Heart left ventricle (tissue), 13 donors: ENCODE data around the gene NSD2.

ENCODE experiments used
- POLR2A ChIP-seq, 2 donors: fragments of 450-650 bp; IDR thresholded peaks; one replicate each; pipeline ENCODE4 v1.6.1; 2017; ENCODE audit warnings: antibody characterized with exemption in 2 of 2, mild to moderate bottlenecking in 2 of 2, moderate library complexity in 2 of 2
- TF ChIP-seq, protein P1 (sequence below), 12 donors: fragments of 200-600 bp; sonication (generic) in 4 of 12; IDR thresholded peaks; one replicate each; pipeline versions ENCODE4 v1.5.0 to v1.8.0; 2018 to 2022; ENCODE audit warnings: antibody characterized with exemption in 12 of 12, mild to moderate bottlenecking in 5 of 12
- donor health status: ischemic (EF 13 %, LVEDD 7.1; RV severe dilation, severe dysfunction).
- donor health status: DM: no; HTN: yes; CAD: no.
- donor health status: DM: no; HTN: no; CAD: no.
- donor health status: ischemic (EF 25% LVEDD 6.9; RV normal size, moderate dysfunction).
- donor health status: ischemic (EF 25% LVEDD 5.7; RV mildly dilated, moderate dysfunction).
- donor health status: ischemic (EF 35%, LVEDD 5.7; RV mildly dilated, moderate dysfunction).
- donor health status: nonischemic (EF 11% LVEDD 7.7; RV severe dilation, severe dysfunction).
- donor health status: DM: yes; HTN: yes; CAD: no.
- donor health status: PGD.
- donor health status: ischemic (EF 29% LVEDD 5.4; RV normal size, mild dysfunction).
- donor health status: nonischemic (EF 23%, LVEDD 6.1; RV moderate dilation, normal function).

DNA sequence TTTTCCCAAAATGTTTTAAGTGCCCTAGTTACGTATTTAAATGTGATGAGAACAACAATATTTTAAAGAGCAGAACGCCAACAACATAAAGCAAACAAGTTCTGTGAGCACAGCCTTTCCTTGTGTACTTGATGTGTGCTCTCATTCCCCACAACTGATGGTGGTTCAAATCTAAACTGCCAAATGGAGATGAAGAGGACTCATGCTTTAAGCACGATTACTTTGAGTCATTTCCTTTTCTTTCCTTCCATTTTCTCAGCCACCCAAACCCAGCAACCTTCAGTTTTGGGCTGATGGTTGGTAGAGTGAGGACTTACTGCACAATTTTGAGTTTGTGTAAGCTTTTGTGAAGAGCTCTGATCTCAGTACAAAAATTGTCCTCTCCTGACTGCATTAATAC is 1.7 kb downstream of the NSD2 start:
- TF ChIP-seq, protein P1, sequence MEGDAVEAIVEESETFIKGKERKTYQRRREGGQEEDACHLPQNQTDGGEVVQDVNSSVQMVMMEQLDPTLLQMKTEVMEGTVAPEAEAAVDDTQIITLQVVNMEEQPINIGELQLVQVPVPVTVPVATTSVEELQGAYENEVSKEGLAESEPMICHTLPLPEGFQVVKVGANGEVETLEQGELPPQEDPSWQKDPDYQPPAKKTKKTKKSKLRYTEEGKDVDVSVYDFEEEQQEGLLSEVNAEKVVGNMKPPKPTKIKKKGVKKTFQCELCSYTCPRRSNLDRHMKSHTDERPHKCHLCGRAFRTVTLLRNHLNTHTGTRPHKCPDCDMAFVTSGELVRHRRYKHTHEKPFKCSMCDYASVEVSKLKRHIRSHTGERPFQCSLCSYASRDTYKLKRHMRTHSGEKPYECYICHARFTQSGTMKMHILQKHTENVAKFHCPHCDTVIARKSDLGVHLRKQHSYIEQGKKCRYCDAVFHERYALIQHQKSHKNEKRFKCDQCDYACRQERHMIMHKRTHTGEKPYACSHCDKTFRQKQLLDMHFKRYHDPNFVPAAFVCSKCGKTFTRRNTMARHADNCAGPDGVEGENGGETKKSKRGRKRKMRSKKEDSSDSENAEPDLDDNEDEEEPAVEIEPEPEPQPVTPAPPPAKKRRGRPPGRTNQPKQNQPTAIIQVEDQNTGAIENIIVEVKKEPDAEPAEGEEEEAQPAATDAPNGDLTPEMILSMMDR (IDR thresholded peaks at IDR 0.05): no peak
- TF ChIP-seq POLR2A (IDR thresholded peaks at IDR 0.05): no peak
